Activated CD8-positive, alpha-beta T cell treated with anti-CD3 and anti-CD28 coated beads for 36 hours (primary cell): ENCODE data around the gene RXRA. TPM values are rescaled to one million over a fixed set of nuclear protein-coding genes. Genes with fewer than 3 reads are reported as not detected.

Experiments
- ATAC-seq: fragments of 200-7000 bp; cut with Tn5 transposase; one replicate; pipeline ENCODE4 v1.10.0; 2021; ENCODE audit warnings: mild to moderate bottlenecking, moderate library complexity
- CTCF ChIA-PET: fragments of 350-600 bp; sonication (Branson Sonifier 250); formaldehyde crosslinking; loops from one replicate; lab custom pipeline; 2021; ENCODE audit warnings: antibody characterized with exemption; lab: Charles Lee
- POLR2A ChIA-PET: fragments of 350-600 bp; sonication (Branson Sonifier 250); formaldehyde crosslinking; loops from one replicate; lab custom pipeline; 2021; ENCODE audit warnings: antibody characterized with exemption; lab: Charles Lee
- DNase-seq: peaks from one replicate; pipeline ENCODE4 v3.0.0-alpha.2; 2020
- H3K27ac Mint-ChIP-seq: one replicate; pipeline ENCODE4 v1.8.0; 2021; ENCODE audit warnings: mild to moderate bottlenecking, mixed read lengths
- H3K27me3 Mint-ChIP-seq: one replicate; pipeline ENCODE4 v1.8.0; 2021; ENCODE audit warnings: mixed read lengths
- H3K36me3 Mint-ChIP-seq: one replicate; pipeline ENCODE4 v1.8.0; 2021; ENCODE audit warnings: low read depth, mixed read lengths
- H3K4me1 Mint-ChIP-seq: one replicate; pipeline ENCODE4 v1.8.0; 2021; ENCODE audit warnings: low read depth, mixed read lengths
- H3K4me3 Mint-ChIP-seq: one replicate; pipeline ENCODE4 v1.8.0; 2021; ENCODE audit warnings: mild to moderate bottlenecking, moderate library complexity, mixed read lengths
- H3K9me3 Mint-ChIP-seq: one replicate; pipeline ENCODE4 v1.8.0; 2021; ENCODE audit warnings: mixed read lengths
- CTCF ChIP-seq: fragments of 200-600 bp; IDR thresholded peaks from one replicate; pipeline ENCODE4 v1.8.0; 2022; ENCODE audit warnings: antibody characterized with exemption, mild to moderate bottlenecking
- intact Hi-C: fragments of 100-400 bp; cut with micrococcal nuclease; formaldehyde crosslinking; loops from one replicate; pipeline ENCODE4 v1.10.0; 2022
- total RNA-seq, 2 experiments: library from RNA; stranded (reverse); gene quantifications; one replicate each; pipeline ENCODE4 v1.2.3, GENCODE V29; 2021

Gene RXRA
- total RNA-seq, 2 experiments from 2014 or later: 23.2 to 23.8 TPM

- Mint-ChIP-seq H3K27ac (no peak overlapping the region), H3K27me3 (no peaks in the 10 kb centered on the region), H3K36me3 (no peaks in the 10 kb centered on the region), H3K4me3 (no peak overlapping the region), H3K4me1 (peaks cover 4% of the 10 kb centered on the region), H3K9me3 (no peaks in the 10 kb centered on the region)
- ChIA-PET CTCF (no interaction called here), POLR2A (interaction anchor here (0.6 kb wide), 1 partner anchor 53 kb away, joined by 3 read pairs; no protein-coding TSS in a partner anchor)
- intact Hi-C loops: no loop called here
- ATAC-seq (no peak), DNase-seq (no peak)
- no peak for TF ChIP-seq CTCF
Measured at GRCh38 chr9:134339183-134339806, 13.0 kb downstream of the RXRA start.

GRCh38 chr9:134340475-134341160, 14.4 kb downstream of the RXRA start:
- H3K27me3 Mint-ChIP-seq: no peaks in the 10 kb centered on the region
- H3K36me3 Mint-ChIP-seq: no peaks in the 10 kb centered on the region
- no peak for DNase-seq
- TF ChIP-seq CTCF: no peak
- ATAC-seq: no peak
- no peak overlapping the region for H3K27ac Mint-ChIP-seq
- peaks cover 8% of the 10 kb centered on the region for H3K4me1 Mint-ChIP-seq
- no peaks in the 10 kb centered on the region for H3K9me3 Mint-ChIP-seq
- H3K4me3 Mint-ChIP-seq: no peak overlapping the region
- intact Hi-C loops: no loop called here
- ChIA-PET POLR2A (no interaction called here), CTCF (no interaction called here)

- Mint-ChIP-seq H3K9me3 (no peaks in the 10 kb centered on the region), H3K36me3 (no peaks in the 10 kb centered on the region), H3K4me1 (peaks cover 8% of the 10 kb centered on the region), H3K27me3 (no peaks in the 10 kb centered on the region), H3K27ac (no peak overlapping the region), H3K4me3 (no peak overlapping the region)
- ATAC-seq: no peak
- ChIA-PET CTCF (no interaction called here), POLR2A (no interaction called here)
- no peak for TF ChIP-seq CTCF
- intact Hi-C loops: no loop called here
- DNase-seq: no peak
Measured at GRCh38 chr9:134341306-134341705, 15.1 kb downstream of the RXRA start.

GRCh38 chr9:134341929-134342745, 15.9 kb downstream of the RXRA start:
- ChIA-PET POLR2A (no interaction called here), CTCF (no interaction called here)
- DNase-seq (no peak), ATAC-seq (no peak)
- no peaks in the 10 kb centered on the region for H3K36me3 Mint-ChIP-seq
- no peak for TF ChIP-seq CTCF
- no peaks in the 10 kb centered on the region for H3K9me3 Mint-ChIP-seq
- H3K4me1 Mint-ChIP-seq: peaks cover 8% of the 10 kb centered on the region
- H3K27ac Mint-ChIP-seq: no peak overlapping the region
- no peak overlapping the region for H3K4me3 Mint-ChIP-seq
- intact Hi-C loops: no loop called here
- no peaks in the 10 kb centered on the region for H3K27me3 Mint-ChIP-seq

- no peak for ATAC-seq
- no peak overlapping the region for H3K4me3 Mint-ChIP-seq
- H3K27me3 Mint-ChIP-seq: no peaks in the 10 kb centered on the region
- no peak overlapping the region for H3K27ac Mint-ChIP-seq
- H3K36me3 Mint-ChIP-seq: no peaks in the 10 kb centered on the region
- intact Hi-C loops: no loop called here
- POLR2A ChIA-PET: no interaction called here
- no peak for TF ChIP-seq CTCF
- no peak for DNase-seq
- peaks cover 8% of the 10 kb centered on the region for H3K4me1 Mint-ChIP-seq
- H3K9me3 Mint-ChIP-seq: no peaks in the 10 kb centered on the region
- CTCF ChIA-PET: interaction anchor here (1.3 kb wide), 1 partner anchor 101 kb away, joined by 4 read pairs; no protein-coding TSS in a partner anchor
Measured at GRCh38 chr9:134342746-134343115, 16.5 kb downstream of the RXRA start.
